Breast epithelium (tissue), 4 donors: ENCODE measurements around the gene BZW1. TPM values are rescaled to one million over a fixed set of nuclear protein-coding genes. Genes with fewer than 3 reads are reported as not detected.

ENCODE experiments used
- DNase-seq, 2 donors: peaks; one replicate each; pipeline ENCODE4 v3.0.0-alpha.2; 2019; ENCODE audit warnings: low spot score in 2 of 2
- H3K27ac ChIP-seq, 2 donors: fragments of 200-600 bp; sonication (generic) in 1 of 2; one replicate each; pipeline ENCODE4 v1.5.1; 2016 to 2019; ENCODE audit warnings: mild to moderate bottlenecking in 1 of 2
- H3K27me3 ChIP-seq, 2 donors: fragments of 200-600 bp; sonication (generic) in 1 of 2; one replicate each; pipeline versions ENCODE4 v1.5.1 to v1.6.0; 2017 to 2019; ENCODE audit warnings: control low read depth in 1 of 2, mild to moderate bottlenecking in 1 of 2
- H3K36me3 ChIP-seq: fragments of 200-600 bp; one replicate; pipeline ENCODE4 v1.5.1; 2019
- H3K4me1 ChIP-seq, 2 donors: fragments of 200-600 bp; sonication (generic); one replicate each; pipeline ENCODE4 v1.5.1; 2016 to 2019; ENCODE audit warnings: control low read depth in 1 of 2
- H3K4me3 ChIP-seq, 3 donors: fragments of 200-600 bp; sonication (generic); 1 replicate in 2 of 3; 2 replicates in 1 of 3; pipeline ENCODE4 v1.5.1; 2016 to 2019; ENCODE audit warnings: mild to moderate bottlenecking in 3 of 3, moderate library complexity in 2 of 3
- H3K9me3 ChIP-seq, 2 donors: fragments of 200-600 bp; sonication (generic) in 1 of 2; one replicate each; pipeline ENCODE4 v1.5.1; 2016 to 2019; ENCODE audit warnings: control low read depth in 1 of 2
- POLR2A ChIP-seq: fragments of 450-650 bp; IDR thresholded peaks from one replicate; pipeline ENCODE4 v1.6.1; 2016; ENCODE audit warnings: antibody characterized with exemption, mild to moderate bottlenecking, moderate library complexity
- POLR2AphosphoS5 ChIP-seq, 3 donors: sonication (generic); formaldehyde crosslinking; IDR thresholded peaks; one replicate each; pipeline ENCODE4 v1.6.1; 2017; ENCODE audit warnings: antibody characterized with exemption in 3 of 3
- intact Hi-C: fragments of 100-400 bp; cut with DNase I; formaldehyde crosslinking; loops from one replicate; pipeline ENCODE4 v1.15.1; 2023; ENCODE audit warnings: low total_unique reads
- total RNA-seq, 3 donors: library from RNA; depleted of rRNA; stranded (reverse); fragments of >200 nt; gene quantifications; one replicate each; pipeline ENCODE4 v1.1.0, GENCODE V29; 2016
- TF ChIP-seq, protein P1 (sequence below), 3 donors: fragments of 450-650 bp; IDR thresholded peaks; one replicate each; pipeline ENCODE4 v1.5.1; 2016 to 2017; ENCODE audit warnings: antibody characterized with exemption in 3 of 3, mild to moderate bottlenecking in 3 of 3, moderate library complexity in 3 of 3

Gene BZW1
- total RNA-seq, 3 donors from 2014 or later: 309 to 422 (median 326) TPM

DNA sequence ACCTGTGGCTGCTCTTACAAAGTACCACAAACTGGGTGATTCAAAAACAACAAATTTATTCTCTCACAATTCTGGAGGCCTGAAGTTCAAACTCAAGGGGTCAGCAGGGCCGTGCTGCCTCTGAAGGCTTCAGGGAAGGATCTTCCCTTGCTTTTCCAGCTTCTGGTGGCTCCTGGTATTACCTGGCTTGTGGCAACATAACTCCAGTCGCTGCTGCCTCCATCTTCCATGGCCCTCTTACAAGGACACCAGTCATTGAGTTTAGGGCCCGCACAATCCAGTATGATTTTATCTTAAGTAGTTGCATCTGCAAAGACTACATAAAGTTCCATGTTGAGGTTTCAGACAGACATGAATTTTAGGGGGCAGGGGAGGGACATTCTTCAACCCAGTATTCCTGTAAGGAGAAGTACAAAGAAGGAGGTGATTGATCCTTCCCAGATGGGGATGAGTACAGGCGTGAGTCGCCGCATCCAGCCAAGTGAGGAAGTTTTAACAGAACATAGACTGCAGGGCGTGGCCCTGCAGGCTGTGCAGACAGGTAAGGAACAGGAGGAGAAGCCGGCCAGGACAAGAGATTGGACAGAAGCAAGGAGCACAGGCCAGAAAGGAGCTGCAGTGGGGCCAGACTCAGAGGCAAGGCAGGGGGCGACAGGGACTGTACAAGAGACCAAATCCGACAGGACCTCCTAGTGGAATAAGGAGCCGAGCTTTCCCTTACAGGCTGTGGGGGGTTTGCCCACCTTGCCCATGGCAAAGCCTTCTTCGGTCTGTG, 44.4 kb upstream of the BZW1 start:
- Histone ChIP-seq H3K9me3 (no peaks in the 10 kb centered on the region), H3K27ac (no peak overlapping the region), H3K4me3 (no peak overlapping the region), H3K4me1 (no peaks in the 10 kb centered on the region), H3K27me3 (no peaks in the 10 kb centered on the region), H3K36me3 (no peaks in the 10 kb centered on the region)
- DNase-seq: no peak
- intact Hi-C loops: no loop called here
- TF ChIP-seq POLR2A (no peak), POLR2AphosphoS5 (IDR thresholded peaks at IDR 0.05) (no peak)
- TF ChIP-seq, protein P1, sequence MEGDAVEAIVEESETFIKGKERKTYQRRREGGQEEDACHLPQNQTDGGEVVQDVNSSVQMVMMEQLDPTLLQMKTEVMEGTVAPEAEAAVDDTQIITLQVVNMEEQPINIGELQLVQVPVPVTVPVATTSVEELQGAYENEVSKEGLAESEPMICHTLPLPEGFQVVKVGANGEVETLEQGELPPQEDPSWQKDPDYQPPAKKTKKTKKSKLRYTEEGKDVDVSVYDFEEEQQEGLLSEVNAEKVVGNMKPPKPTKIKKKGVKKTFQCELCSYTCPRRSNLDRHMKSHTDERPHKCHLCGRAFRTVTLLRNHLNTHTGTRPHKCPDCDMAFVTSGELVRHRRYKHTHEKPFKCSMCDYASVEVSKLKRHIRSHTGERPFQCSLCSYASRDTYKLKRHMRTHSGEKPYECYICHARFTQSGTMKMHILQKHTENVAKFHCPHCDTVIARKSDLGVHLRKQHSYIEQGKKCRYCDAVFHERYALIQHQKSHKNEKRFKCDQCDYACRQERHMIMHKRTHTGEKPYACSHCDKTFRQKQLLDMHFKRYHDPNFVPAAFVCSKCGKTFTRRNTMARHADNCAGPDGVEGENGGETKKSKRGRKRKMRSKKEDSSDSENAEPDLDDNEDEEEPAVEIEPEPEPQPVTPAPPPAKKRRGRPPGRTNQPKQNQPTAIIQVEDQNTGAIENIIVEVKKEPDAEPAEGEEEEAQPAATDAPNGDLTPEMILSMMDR (IDR thresholded peaks at IDR 0.05): no peak

DNA sequence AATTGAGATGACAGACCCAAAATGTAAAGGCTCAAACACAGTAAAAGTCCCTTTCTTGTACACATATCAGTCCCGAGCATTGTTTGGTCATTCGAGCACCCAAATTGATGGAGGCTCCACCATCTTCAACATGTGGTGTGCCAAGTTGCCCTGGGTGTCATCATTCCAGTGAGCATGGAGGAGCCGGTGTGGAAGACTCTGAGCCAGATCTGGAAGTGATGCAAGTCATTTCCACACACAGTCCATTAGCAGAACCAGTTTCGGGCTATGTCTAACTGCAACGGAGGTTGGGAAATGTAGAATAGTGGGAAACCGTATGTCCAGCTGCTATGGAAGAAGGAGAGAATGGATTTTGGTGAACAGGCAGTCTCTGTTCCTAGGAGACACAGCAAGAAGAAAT, 40.9 kb upstream of the BZW1 start:
- no peak for DNase-seq

DNA sequence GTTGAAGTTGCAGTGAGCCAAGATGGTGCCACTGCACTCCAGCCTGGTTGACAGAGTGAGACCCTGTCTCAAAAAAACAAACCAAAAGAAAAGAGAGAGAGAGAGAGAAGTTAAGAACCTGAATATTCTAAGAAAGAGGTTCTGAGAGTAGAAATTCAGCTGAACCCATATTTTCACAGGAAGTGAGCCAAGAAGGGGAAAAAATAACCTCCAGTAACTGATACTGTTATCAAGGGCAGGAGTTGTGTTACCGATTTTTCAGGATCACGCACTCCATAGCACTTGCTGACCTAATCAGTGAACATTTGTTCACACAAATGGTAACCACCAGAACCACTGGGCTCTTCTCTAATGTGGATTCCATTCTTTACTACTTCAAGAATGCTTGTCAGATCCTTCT, 39.1 kb upstream of the BZW1 start:
- Histone ChIP-seq H3K36me3 (no peaks in the 10 kb centered on the region), H3K27ac (no peak overlapping the region), H3K9me3 (no peaks in the 10 kb centered on the region), H3K4me3 (no peak overlapping the region), H3K27me3 (no peaks in the 10 kb centered on the region), H3K4me1 (no peaks in the 10 kb centered on the region)
- no peak for DNase-seq
- TF ChIP-seq POLR2A (no peak), POLR2AphosphoS5 (IDR thresholded peaks at IDR 0.05) (no peak)
- TF ChIP-seq, protein P1 (IDR thresholded peaks at IDR 0.05): no peak
- intact Hi-C loops: no loop called here

More for the DNA sequence above, 40.9 kb upstream of the BZW1 start:
- Histone ChIP-seq H3K27ac (no peak overlapping the region), H3K4me3 (no peak overlapping the region), H3K9me3 (no peaks in the 10 kb centered on the region), H3K36me3 (no peaks in the 10 kb centered on the region), H3K27me3 (no peaks in the 10 kb centered on the region), H3K4me1 (no peaks in the 10 kb centered on the region)
- intact Hi-C loops: no loop called here
- TF ChIP-seq POLR2A (no peak), POLR2AphosphoS5 (IDR thresholded peaks at IDR 0.05) (no peak)
- TF ChIP-seq, protein P1 (IDR thresholded peaks at IDR 0.05): no peak

DNA sequence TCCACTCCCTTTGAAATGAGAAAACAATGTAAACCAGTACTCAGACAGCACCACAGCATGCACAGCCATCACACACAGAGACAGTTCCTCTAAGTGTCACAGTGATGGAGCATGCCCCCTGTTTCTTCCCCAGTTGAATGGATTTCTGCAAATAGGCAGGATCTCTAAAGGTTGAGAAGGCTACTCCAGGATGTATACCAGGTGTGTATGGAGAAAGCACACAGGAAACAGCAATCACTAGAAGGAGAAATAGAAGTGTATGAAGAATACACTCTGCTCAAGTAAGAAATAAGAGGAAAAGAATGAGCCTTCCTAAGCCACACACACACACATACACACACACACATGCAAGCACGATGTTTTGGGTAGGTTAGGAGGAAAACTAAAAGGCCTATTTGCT, 38.6 kb upstream of the BZW1 start:
- no peak overlapping the region for H3K27ac ChIP-seq
- no peaks in the 10 kb centered on the region for H3K9me3 ChIP-seq
- H3K36me3 ChIP-seq: no peaks in the 10 kb centered on the region
- H3K4me1 ChIP-seq: no peaks in the 10 kb centered on the region
- H3K4me3 ChIP-seq: no peak overlapping the region
- no peak for DNase-seq
- intact Hi-C loops: no loop called here
- TF ChIP-seq, protein P1 (IDR thresholded peaks at IDR 0.05): no peak
- TF ChIP-seq POLR2A (no peak), POLR2AphosphoS5 (IDR thresholded peaks at IDR 0.05) (no peak)
- H3K27me3 ChIP-seq: no peaks in the 10 kb centered on the region

DNA sequence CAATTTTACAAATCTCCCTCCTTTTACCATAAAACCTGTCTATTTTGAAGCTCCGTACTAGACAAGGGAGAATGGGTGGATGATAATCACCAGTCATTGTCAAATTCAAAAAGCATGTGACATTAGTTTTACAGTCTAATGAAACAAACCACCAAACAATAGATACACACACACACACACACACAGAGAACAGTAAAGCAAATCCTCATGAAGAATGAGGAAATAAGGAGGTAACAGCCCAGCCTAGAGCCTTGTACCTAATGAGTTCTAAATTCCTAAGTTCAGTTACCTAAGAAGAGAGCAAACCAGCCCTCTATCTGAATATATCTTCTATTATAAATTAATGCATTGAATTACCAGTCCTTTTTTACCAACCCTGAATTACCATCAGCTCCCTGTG, 36.8 kb upstream of the BZW1 start:
- TF ChIP-seq, protein P1 (IDR thresholded peaks at IDR 0.05): no peak
- TF ChIP-seq POLR2A (no peak), POLR2AphosphoS5 (IDR thresholded peaks at IDR 0.05) (no peak)
- DNase-seq: no peak
- H3K27ac ChIP-seq: no peak overlapping the region
- no peaks in the 10 kb centered on the region for H3K27me3 ChIP-seq
- no peaks in the 10 kb centered on the region for H3K4me1 ChIP-seq
- intact Hi-C loops: no loop called here
- H3K36me3 ChIP-seq: no peaks in the 10 kb centered on the region
- H3K9me3 ChIP-seq: no peaks in the 10 kb centered on the region
- no peak overlapping the region for H3K4me3 ChIP-seq
